HEK293 (cell line): ENCODE results near the gene MAP3K14.

ENCODE experiments used
- CTCF ChIA-PET: fragments of 350-600 bp; formaldehyde crosslinking; extraction: SDS; loops from one replicate; lab custom pipeline; 2021; ENCODE audit warnings: antibody characterized with exemption; lab: Yijun Ruan, JAX
- POLR2A ChIA-PET: fragments of 300-600 bp; formaldehyde crosslinking; extraction: SDS; loops from one replicate; lab custom pipeline; 2020; ENCODE audit warnings: antibody characterized with exemption, inconsistent platforms; lab: Yijun Ruan, JAX
- H3K27ac ChIP-seq: fragments of 200-500 bp; sonication (Bioruptor generic); 2 replicates; pipeline ENCODE4 v1.5.1; 2014; ENCODE audit warnings: low read depth, low read length, control low read depth, inconsistent platforms; ENCODE audit errors: extremely low read depth
- H3K36me3 ChIP-seq, 2 experiments: fragments of 200-500 bp in 1 of 2; sonication (Bioruptor generic) in 1 of 2; 1 replicate in 1 of 2; 2 replicates in 1 of 2; pipeline ENCODE4 v1.5.1; 2014 to 2017; ENCODE audit warnings: inconsistent platforms in 2 of 2, low read length in 2 of 2; ENCODE audit not compliant: control insufficient read depth in 2 of 2, insufficient read depth in 1 of 2
- H3K4me1 ChIP-seq: fragments of 200-500 bp; sonication (Bioruptor generic); 2 replicates; pipeline ENCODE4 v1.5.1; 2014; ENCODE audit warnings: mild to moderate bottlenecking, low read length, inconsistent platforms; ENCODE audit not compliant: control insufficient read depth, insufficient read depth
- H3K4me3 ChIP-seq: 2 replicates; pipeline ENCODE4 v1.5.1; 2011; ENCODE audit warnings: low read depth, mild to moderate bottlenecking, control low read depth, low read length, moderate library complexity
- H3K9me3 ChIP-seq: fragments of 200-500 bp; sonication (Bioruptor generic); 2 replicates; pipeline ENCODE4 v1.5.1; 2014; ENCODE audit warnings: low read depth, low read length, inconsistent platforms; ENCODE audit not compliant: control insufficient read depth, insufficient read depth
- GLI2 ChIP-seq: fragments of 450-650 bp; formaldehyde crosslinking; IDR thresholded peaks from 2 replicates; pipeline ENCODE4; 2017; ENCODE audit warnings: missing biosample characterization, missing genetic modification characterization, low read depth, borderline replicate concordance
- RBAK ChIP-seq: fragments of 450-650 bp; formaldehyde crosslinking; IDR thresholded peaks from 2 replicates; pipeline ENCODE4 v1.5.1; 2016; ENCODE audit warnings: missing biosample characterization, missing genetic modification characterization
- REST ChIP-seq: fragments of 450-650 bp; formaldehyde crosslinking; IDR thresholded peaks from 2 replicates; pipeline ENCODE4 v1.5.1; 2016; ENCODE audit warnings: missing biosample characterization, missing genetic modification characterization
- SP3 ChIP-seq: fragments of 450-650 bp; formaldehyde crosslinking; IDR thresholded peaks from 2 replicates; pipeline ENCODE4 v1.5.1; 2016; ENCODE audit warnings: missing biosample characterization, missing genetic modification characterization
- TRIM28 ChIP-seq: IDR thresholded peaks from 2 replicates; pipeline ENCODE4 v1.6.1; 2011; ENCODE audit warnings: low read length, control low read depth, borderline replicate concordance
- ZBTB6 ChIP-seq: fragments of 450-650 bp; formaldehyde crosslinking; IDR thresholded peaks from 2 replicates; pipeline ENCODE4 v1.5.1; 2017; ENCODE audit warnings: missing biosample characterization, missing genetic modification characterization
- ZFP41 ChIP-seq: fragments of 450-650 bp; formaldehyde crosslinking; IDR thresholded peaks from 2 replicates; pipeline ENCODE4 v1.5.1; 2016; ENCODE audit warnings: missing biosample characterization, missing genetic modification characterization, borderline replicate concordance
- ZNF138 ChIP-seq: fragments of 450-650 bp; formaldehyde crosslinking; IDR thresholded peaks from 2 replicates; pipeline ENCODE4 v1.5.1; 2016; ENCODE audit warnings: missing biosample characterization, missing genetic modification characterization, borderline replicate concordance
- ZNF174 ChIP-seq: fragments of 450-650 bp; formaldehyde crosslinking; IDR thresholded peaks from 2 replicates; pipeline ENCODE4 v1.5.0; 2017; ENCODE audit warnings: missing biosample characterization, mild to moderate bottlenecking, missing genetic modification characterization
- ZNF26 ChIP-seq: fragments of 450-650 bp; formaldehyde crosslinking; IDR thresholded peaks from 2 replicates; pipeline ENCODE4 v1.5.1; 2016; ENCODE audit warnings: missing biosample characterization, missing genetic modification characterization
- ZNF292 ChIP-seq: fragments of 450-650 bp; formaldehyde crosslinking; IDR thresholded peaks from 2 replicates; pipeline ENCODE4 v1.5.1; 2016; ENCODE audit warnings: low read depth, missing biosample characterization, missing genetic modification characterization, borderline replicate concordance
- ZNF416 ChIP-seq: fragments of 450-650 bp; formaldehyde crosslinking; IDR thresholded peaks from 2 replicates; pipeline ENCODE4 v1.5.1; 2016; ENCODE audit warnings: missing biosample characterization, missing genetic modification characterization
- ZNF518A ChIP-seq: fragments of 450-650 bp; formaldehyde crosslinking; conservative IDR thresholded peaks from 2 replicates; pipeline ENCODE4 v1.5.1; 2016; ENCODE audit warnings: low read depth, missing biosample characterization, missing genetic modification characterization
- ZNF560 ChIP-seq: fragments of 450-650 bp; formaldehyde crosslinking; IDR thresholded peaks from 2 replicates; pipeline ENCODE4 v1.5.1; 2017; ENCODE audit warnings: missing biosample characterization, missing genetic modification characterization, borderline replicate concordance
- ZNF645 ChIP-seq: fragments of 450-650 bp; formaldehyde crosslinking; IDR thresholded peaks from 2 replicates; pipeline ENCODE4; 2016; ENCODE audit warnings: missing biosample characterization, missing genetic modification characterization
- ZNF654 ChIP-seq: fragments of 450-650 bp; formaldehyde crosslinking; IDR thresholded peaks from 2 replicates; pipeline ENCODE4 v1.5.1; 2016; ENCODE audit warnings: low read depth, missing biosample characterization, missing genetic modification characterization
- ZSCAN30 ChIP-seq: fragments of 450-650 bp; IDR thresholded peaks from 2 replicates; pipeline ENCODE4 v1.5.1; 2018; ENCODE audit warnings: missing biosample characterization, mild to moderate bottlenecking, missing genetic modification characterization, moderate library complexity

Gene MAP3K14

GRCh38 chr17:45307290-45308015 lies 9.4 kb downstream of the MAP3K14 start (continued):
- TF ChIP-seq ZNF654 (tag by site-specific recombination) = no peak
- TF ChIP-seq, all 188 proteins: peak for 27

- Histone ChIP-seq H3K9me3 (no peaks in the 10 kb centered on the region), H3K36me3 (peaks cover 0 to 10% of the 10 kb centered on the region in 2 experiments; a peak in 2 of 3 replicates), H3K4me1 (peaks cover 23% of the 10 kb centered on the region), H3K27ac (no peak overlapping the region), H3K4me3 (no peak overlapping the region)
- TF ChIP-seq SP3 (no peak), ZNF416 (tag by site-specific recombination) (no peak), ZSCAN30 (tag by site-specific recombination) (no peak), GLI2 (tag by site-specific recombination) (no peak), RBAK (no peak), ZNF174 (tag by site-specific recombination) (no peak), ZFP41 (tag by site-specific recombination) (no peak), ZNF138 (no peak), ZNF518A (tag by site-specific recombination) (no peak), ZNF292 (no peak), TRIM28 (no peak), ZBTB6 (tag by site-specific recombination) (no peak), ZNF26 (no peak), ZNF645 (no peak), REST (tag by site-specific recombination) (no peak), ZNF560 (tag by site-specific recombination) (no peak)
- POLR2A ChIA-PET = interaction anchor here (1.5 to 1.7 kb wide), 3 partner anchors 10 to 65 kb away, joined by 4 to 8 read pairs (median 7); partner anchors contain the start of gene MAP3K14
- CTCF ChIA-PET = interaction anchor here (0.5 to 9.3 kb wide), 14 partner anchors 10 to 171 kb away, joined by 3 to 61 read pairs (median 3); partner anchors contain the start of genes ACBD4 and MAP3K14
Observed at GRCh38 chr17:45306623-45307022, 10.2 kb downstream of the MAP3K14 start.
